Measurements from ENCODE around the gene TMEM191B.
"Not testable (repeated sequence)": the region's sequence is repeated elsewhere in the genome, so short reads cannot be mapped to it uniquely, and the experiment has no call there.

The TMEM191B gene

DNA sequence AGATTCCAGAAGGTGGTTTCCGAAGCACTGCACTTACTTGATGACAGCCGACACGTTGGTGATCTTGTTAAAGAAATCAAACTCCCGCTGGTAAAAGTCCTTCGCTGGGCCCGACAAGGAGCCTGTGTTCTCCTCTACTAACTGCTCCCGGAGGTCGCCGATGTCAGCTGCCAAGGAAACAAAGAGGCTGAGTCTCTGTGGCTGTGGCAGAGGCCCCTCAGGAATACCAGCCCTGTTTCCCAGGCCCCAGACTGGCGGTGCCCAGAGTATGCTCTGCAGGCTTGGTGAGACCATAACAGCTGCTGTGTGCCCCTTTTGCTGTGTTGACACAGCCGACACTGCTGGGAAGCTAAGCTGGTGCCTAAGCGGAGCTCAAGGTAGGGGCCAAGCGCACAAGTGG, 17.0 kb downstream of the TMEM191B start:
- ATAC-seq; H3K36me3 Mint-ChIP-seq (ENCODE audit: low read depth); H3K4me3 Mint-ChIP-seq; DNase-seq; H3K9me3 Mint-ChIP-seq; H3K27me3 Mint-ChIP-seq; H3K27ac Mint-ChIP-seq; H3K4me1 Mint-ChIP-seq: not testable (repeated sequence)

DNA sequence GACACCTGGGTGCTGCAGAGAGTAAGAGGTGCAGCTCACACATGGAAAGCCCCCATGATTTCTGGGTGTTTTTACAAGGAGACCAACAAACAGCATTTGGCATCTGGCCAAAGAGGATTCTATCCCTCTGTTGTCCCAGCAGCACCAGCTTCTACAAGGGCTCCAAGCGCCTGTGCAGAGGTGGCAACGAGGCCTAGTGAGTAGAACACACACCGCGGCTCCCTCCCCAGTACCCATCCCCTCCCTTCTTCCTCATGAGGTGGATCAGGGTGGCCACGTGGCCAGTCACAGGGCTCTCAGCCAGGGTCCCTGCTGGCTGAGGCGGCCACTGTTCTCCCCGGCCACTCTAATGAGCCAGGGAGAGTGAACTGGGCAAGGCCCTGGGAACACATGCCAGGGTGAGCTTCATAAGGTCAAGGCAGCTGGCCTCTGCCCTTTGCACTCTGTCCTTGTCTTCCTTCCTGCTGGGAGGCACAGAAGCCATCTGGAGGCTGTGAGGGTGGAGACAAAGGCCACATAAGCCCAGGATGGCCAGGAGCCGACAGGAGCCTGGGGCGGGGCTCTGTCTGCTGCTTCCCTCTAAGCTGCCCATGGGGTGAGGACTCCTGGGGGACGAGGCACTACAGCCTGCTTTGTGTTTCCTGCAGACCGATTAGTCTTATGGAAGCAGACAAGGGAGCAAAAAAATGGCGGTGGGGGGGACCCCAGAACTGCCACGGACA, 22.0 kb downstream of the TMEM191B start:
- not testable (repeated sequence) for H3K27me3 Mint-ChIP-seq; H3K27ac Mint-ChIP-seq; H3K9me3 Mint-ChIP-seq; H3K4me1 Mint-ChIP-seq; H3K4me3 Mint-ChIP-seq; ATAC-seq; H3K36me3 Mint-ChIP-seq (ENCODE audit: low read depth); DNase-seq

DNA sequence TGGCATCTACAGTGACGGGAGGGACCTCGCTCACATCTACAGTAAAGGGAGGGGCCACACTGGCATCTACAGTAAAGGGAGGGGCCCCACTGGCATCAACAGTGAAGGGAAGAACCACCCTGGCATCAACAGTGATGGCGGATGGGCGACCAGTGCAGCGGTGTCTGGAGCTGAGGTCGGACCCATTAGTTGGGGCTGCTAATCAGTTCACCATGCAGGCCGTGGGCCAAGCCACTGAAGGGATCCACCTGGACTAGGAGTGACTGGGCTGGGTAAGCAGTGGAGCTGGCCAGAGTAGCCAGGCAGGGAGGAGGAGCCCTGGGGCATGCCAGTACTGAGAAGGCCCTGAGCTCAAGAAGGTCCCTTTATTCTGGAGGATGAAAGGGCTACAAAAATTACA, 23.4 kb downstream of the TMEM191B start:
- ATAC-seq; H3K27me3 Mint-ChIP-seq; H3K36me3 Mint-ChIP-seq (ENCODE audit: low read depth); H3K4me1 Mint-ChIP-seq; H3K4me3 Mint-ChIP-seq; DNase-seq; H3K9me3 Mint-ChIP-seq; H3K27ac Mint-ChIP-seq: not testable (repeated sequence)

- not testable (repeated sequence) for H3K27me3 Mint-ChIP-seq; H3K9me3 Mint-ChIP-seq; H3K4me1 Mint-ChIP-seq; ATAC-seq; H3K36me3 Mint-ChIP-seq (ENCODE audit: low read depth); H3K4me3 Mint-ChIP-seq; H3K27ac Mint-ChIP-seq; DNase-seq
Observed at GRCh38 chr22:18552839-18553597, 25.4 kb downstream of the TMEM191B start.

DNA sequence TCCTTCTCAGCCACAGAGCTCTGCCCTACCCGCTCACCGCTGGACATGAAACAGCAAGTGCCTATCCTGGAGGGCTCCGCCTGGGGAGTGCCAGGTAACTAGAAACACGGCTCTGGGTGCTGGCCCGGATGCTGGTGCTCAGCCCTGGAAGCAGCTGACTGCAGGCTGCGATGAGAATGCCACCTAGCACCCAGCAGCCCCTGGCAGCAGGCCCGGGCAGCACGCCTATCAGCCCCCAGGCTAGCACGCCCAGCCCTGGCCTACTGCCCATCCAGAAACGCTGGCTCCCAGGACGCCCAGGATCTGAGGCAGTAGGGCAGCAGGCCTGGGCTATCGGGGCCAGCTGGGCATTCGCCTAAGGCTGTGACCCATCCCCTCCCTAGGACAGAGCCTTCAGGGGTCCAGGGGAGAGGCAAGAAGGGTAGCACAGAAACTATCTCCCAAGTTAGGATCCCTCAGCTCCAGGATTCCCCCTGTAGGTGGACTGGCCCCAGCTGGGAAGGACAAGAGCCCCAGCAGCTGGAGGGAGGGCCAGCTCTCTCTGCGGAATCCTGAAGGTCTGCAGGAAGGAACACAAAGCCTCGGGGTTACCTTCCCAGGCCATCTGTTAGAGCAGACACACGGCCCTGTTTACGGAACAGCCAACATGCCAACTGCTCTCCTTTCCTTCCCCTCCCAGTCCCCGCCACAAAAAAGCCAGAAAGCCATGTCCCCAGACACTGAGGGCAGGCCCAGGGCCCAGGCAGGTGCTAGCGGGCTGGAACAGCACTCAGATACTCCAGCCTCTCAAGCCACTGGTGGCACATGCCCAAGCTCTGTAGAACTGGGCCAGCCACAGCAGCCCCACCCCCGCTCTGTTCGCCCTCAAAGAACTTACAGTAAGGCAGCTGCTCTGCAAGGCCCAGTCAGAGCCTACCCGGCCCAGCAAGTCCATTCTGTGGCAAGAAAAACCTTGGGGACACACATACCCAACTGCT, 27.0 kb downstream of the TMEM191B start:
- DNase-seq; H3K9me3 Mint-ChIP-seq; H3K4me1 Mint-ChIP-seq; H3K4me3 Mint-ChIP-seq; H3K27me3 Mint-ChIP-seq; ATAC-seq; H3K36me3 Mint-ChIP-seq (ENCODE audit: low read depth); H3K27ac Mint-ChIP-seq: not testable (repeated sequence)

DNA sequence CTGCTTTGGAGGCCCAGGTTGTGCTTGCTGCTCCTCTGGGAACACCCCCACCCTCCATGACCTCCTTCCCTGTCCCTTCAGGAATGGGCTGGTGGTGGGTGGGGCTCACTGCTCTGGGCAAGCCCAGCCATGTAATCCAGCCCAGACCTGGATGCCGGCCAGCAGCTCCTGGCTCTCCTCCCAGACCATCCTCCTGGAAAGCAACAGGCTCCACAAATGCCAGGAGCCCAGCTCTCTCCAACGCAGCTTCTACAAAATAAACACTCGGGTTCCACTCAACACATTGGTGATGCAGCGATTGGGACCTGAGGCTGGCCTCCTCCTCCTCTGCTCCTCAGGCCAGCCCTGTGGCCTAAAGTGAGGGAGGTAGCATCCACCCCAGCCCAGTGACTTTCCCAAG, 30.9 kb downstream of the TMEM191B start:
- H3K36me3 Mint-ChIP-seq (ENCODE audit: low read depth); H3K4me1 Mint-ChIP-seq; H3K27ac Mint-ChIP-seq; ATAC-seq; H3K4me3 Mint-ChIP-seq; H3K9me3 Mint-ChIP-seq; DNase-seq; H3K27me3 Mint-ChIP-seq: not testable (repeated sequence)

- not testable (repeated sequence) for H3K27ac Mint-ChIP-seq; H3K27me3 Mint-ChIP-seq; ATAC-seq; DNase-seq; H3K9me3 Mint-ChIP-seq; H3K36me3 Mint-ChIP-seq (ENCODE audit: low read depth); H3K4me1 Mint-ChIP-seq; H3K4me3 Mint-ChIP-seq
Observed at GRCh38 chr22:18558939-18559338, 31.3 kb downstream of the TMEM191B start.

DNA sequence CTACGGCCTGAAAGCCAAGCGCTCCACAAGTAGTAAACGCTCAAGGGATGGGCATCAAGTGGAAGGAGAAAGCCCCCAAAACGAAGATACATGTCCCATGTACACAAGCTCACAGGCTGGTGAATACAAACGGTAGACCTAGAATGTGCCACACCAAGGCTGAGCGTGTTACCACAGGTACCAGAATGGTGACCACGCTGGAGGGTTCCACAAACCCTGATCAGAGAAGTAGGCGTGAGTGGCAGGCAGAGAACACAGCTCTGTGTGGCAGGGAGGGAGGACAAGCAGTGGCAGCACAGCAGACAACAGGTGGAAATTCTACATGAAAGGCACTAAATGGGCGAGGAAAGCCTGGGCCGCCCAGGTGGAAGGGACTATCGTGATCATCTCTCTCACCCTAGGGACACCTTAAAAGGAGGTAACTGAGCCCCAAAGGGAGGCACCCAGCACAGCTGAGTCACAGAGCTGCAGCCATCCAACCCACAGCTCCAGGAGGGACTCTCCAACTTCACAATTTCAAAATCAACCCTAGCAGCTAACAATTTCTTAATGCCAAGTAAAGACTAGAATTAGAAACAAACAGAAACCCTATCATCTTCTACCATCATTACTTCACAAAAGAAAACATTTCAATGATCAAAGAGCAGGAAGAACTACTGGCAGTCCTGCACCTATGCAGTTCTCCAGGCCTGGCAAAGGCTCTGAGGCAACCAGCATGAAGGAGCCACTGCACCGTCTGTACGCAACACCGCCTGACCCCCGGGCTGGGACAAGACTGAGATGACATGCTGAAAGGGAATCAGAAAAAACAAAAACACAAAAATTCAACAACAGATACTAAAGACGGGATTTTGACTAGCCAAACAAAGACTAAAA, 32.7 kb downstream of the TMEM191B start:
- ATAC-seq = peak; percentile 96
- not testable (repeated sequence) for H3K27me3 Mint-ChIP-seq; H3K36me3 Mint-ChIP-seq (ENCODE audit: low read depth); H3K4me1 Mint-ChIP-seq; DNase-seq; H3K27ac Mint-ChIP-seq; H3K9me3 Mint-ChIP-seq; H3K4me3 Mint-ChIP-seq

GRCh38 chr22:18570509-18571246, 43.1 kb downstream of the TMEM191B start:
- H3K4me1 Mint-ChIP-seq; H3K36me3 Mint-ChIP-seq (ENCODE audit: low read depth); H3K27me3 Mint-ChIP-seq; H3K4me3 Mint-ChIP-seq; H3K27ac Mint-ChIP-seq; DNase-seq; ATAC-seq; H3K9me3 Mint-ChIP-seq: not testable (repeated sequence)

DNA sequence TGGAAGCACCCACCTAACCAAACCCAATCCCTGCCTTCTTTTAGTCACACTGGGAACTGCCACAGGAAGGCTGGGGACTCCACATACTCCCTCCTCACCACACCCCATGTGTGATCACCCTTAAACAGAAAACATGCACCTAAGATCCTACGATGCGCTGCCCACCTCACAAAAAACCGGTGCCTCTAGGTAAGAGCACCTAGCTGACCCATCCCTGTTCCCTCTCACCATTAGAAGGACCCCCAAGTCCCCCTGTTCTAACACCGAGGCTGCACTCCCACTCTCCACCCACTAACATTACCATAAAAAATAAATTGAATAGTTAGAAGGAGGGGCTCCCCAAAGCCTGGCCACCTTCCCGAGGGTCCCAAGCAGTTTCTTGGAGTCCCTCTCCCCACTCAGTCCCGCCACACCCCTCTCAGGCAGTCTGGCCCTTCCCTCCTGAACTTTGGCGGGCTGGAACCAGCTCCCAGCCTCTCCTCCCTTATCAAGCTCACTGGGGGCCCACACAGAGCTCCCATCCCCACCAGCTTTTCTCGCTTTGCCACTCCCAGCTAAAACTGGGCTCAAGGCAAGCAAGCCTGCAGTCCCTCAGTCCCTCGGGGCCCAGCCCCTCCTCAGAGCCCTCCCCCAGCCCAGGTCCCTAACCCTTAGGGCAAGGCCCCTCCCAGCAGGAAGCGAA, 46.0 kb downstream of the TMEM191B start:
- not testable (repeated sequence) for H3K36me3 Mint-ChIP-seq (ENCODE audit: low read depth); H3K9me3 Mint-ChIP-seq; ATAC-seq; H3K4me3 Mint-ChIP-seq; H3K4me1 Mint-ChIP-seq; DNase-seq; H3K27ac Mint-ChIP-seq; H3K27me3 Mint-ChIP-seq

GRCh38 chr22:18574555-18574954, 47.0 kb downstream of the TMEM191B start:
- not testable (repeated sequence) for H3K36me3 Mint-ChIP-seq (ENCODE audit: low read depth); H3K4me3 Mint-ChIP-seq; DNase-seq; H3K27ac Mint-ChIP-seq; H3K27me3 Mint-ChIP-seq; H3K4me1 Mint-ChIP-seq; H3K9me3 Mint-ChIP-seq
- peak; percentile 71 for ATAC-seq

GRCh38 chr22:18575686-18576085, 48.1 kb downstream of the TMEM191B start:
- ATAC-seq; H3K9me3 Mint-ChIP-seq; H3K4me3 Mint-ChIP-seq; H3K4me1 Mint-ChIP-seq; H3K27ac Mint-ChIP-seq; H3K36me3 Mint-ChIP-seq (ENCODE audit: low read depth); DNase-seq; H3K27me3 Mint-ChIP-seq: not testable (repeated sequence)
